GM19467 (cell line): ENCODE results near the gene MAP2K5.

ENCODE experiments used
- ATAC-seq: cut with Tn5 transposase; IDR thresholded peaks from one replicate; pipeline ENCODE4 v1.9.1; 2021; ENCODE audit warnings: mild to moderate bottlenecking, moderate library complexity; ENCODE audit not compliant: unreplicated experiment

The MAP2K5 gene

GRCh38 chr15:67556976-67557570 is 14.6 kb downstream of the MAP2K5 start:
- no peak for ATAC-seq

GRCh38 chr15:67558502-67558901 is 16.0 kb downstream of the MAP2K5 start:
- no peak for ATAC-seq

- no peak for ATAC-seq
Observed at GRCh38 chr15:67559158-67559557, 16.7 kb downstream of the MAP2K5 start.

GRCh38 chr15:67559576-67559975 is 17.1 kb downstream of the MAP2K5 start:
- ATAC-seq, result no peak

- no peak for ATAC-seq
Observed at GRCh38 chr15:67560320-67560719, 17.8 kb downstream of the MAP2K5 start.

GRCh38 chr15:67563092-67563491 is 20.6 kb downstream of the MAP2K5 start:
- no peak for ATAC-seq

- peak; percentile 80 for ATAC-seq
Observed at GRCh38 chr15:67564021-67564967, 21.8 kb downstream of the MAP2K5 start.

- peak; percentile 31 for ATAC-seq
Observed at GRCh38 chr15:67564968-67565345, 22.5 kb downstream of the MAP2K5 start.

- no peak for ATAC-seq
Observed at GRCh38 chr15:67569668-67570067, 27.2 kb downstream of the MAP2K5 start.

- ATAC-seq, result no peak
Observed at GRCh38 chr15:67570875-67571647, 28.6 kb downstream of the MAP2K5 start.

GRCh38 chr15:67571648-67572415 is 29.3 kb downstream of the MAP2K5 start:
- ATAC-seq, result no peak

GRCh38 chr15:67573194-67573593 is 30.7 kb downstream of the MAP2K5 start:
- no peak for ATAC-seq

- ATAC-seq, result no peak
Observed at GRCh38 chr15:67575039-67575502, 32.6 kb downstream of the MAP2K5 start.

- no peak for ATAC-seq
Observed at GRCh38 chr15:67578020-67578600, 35.6 kb downstream of the MAP2K5 start.

GRCh38 chr15:67579164-67579563 is 36.7 kb downstream of the MAP2K5 start:
- ATAC-seq, result no peak

GRCh38 chr15:67579967-67580366 is 37.5 kb downstream of the MAP2K5 start:
- no peak for ATAC-seq

- ATAC-seq, result no peak
Observed at GRCh38 chr15:67584157-67584556, 41.7 kb downstream of the MAP2K5 start.

GRCh38 chr15:67585681-67586080 is 43.2 kb downstream of the MAP2K5 start:
- ATAC-seq, result no peak

GRCh38 chr15:67587331-67587730 is 44.8 kb downstream of the MAP2K5 start:
- no peak for ATAC-seq

- ATAC-seq, result no peak
Observed at GRCh38 chr15:67587754-67588153, 45.3 kb downstream of the MAP2K5 start.
